ENCODE data around the gene SYT6. TPM values are rescaled to one million over a fixed set of nuclear protein-coding genes. Genes with fewer than 3 reads are reported as not detected.

The SYT6 gene
- total RNA-seq, 1 experiment from 2014 or later: not detected

DNA sequence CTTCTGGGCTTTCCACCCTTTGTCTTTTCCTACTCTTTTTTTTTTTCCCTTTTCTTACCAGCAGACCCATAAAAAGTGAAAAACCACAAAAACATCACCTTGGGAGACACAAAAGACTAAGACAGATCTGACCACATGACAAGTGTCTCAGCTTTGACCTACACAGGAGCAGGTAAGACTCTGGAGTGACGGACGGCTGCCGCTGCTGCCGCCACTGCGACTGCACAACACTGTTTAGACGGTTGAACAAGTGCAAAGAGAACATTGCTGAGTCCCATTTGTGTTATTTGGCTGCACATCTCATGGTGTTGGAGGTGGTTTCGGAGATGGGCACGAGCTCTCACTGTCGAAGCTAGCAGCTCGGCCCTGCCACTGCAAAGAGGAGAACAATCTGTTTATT lies 62.0 kb downstream of the SYT6 start:
- ATAC-seq (no peak), DNase-seq (ENCODE audit: low read depth, low spot score) (no peak)
- H3K36me3 ChIP-seq (ENCODE audit: control insufficient read depth in 1 of 2, insufficient read depth in 2 of 2, low read length in 2 of 2): no peaks in the 10 kb centered on the region
- intact Hi-C loops (cut with micrococcal nuclease): no loop called here
- no peaks in the 10 kb centered on the region for H3K9me2 ChIP-seq (ENCODE audit: insufficient read depth)
- H3K9ac ChIP-seq (ENCODE audit: low read length): no peak overlapping the region
- H3K4me3 ChIP-seq (replicated peaks in 1 of 2; ENCODE audit: low read depth in 1 of 2, low read length in 2 of 2): no peak overlapping the region
- no peaks in the 10 kb centered on the region for H3K9me3 ChIP-seq (ENCODE audit: control insufficient read depth in 1 of 2, insufficient read depth in 1 of 2, low read depth in 1 of 2, low read length in 2 of 2)
- no peaks in the 10 kb centered on the region for H4K20me1 ChIP-seq (ENCODE audit: insufficient read depth)
- TF ChIP-seq, protein P1, sequence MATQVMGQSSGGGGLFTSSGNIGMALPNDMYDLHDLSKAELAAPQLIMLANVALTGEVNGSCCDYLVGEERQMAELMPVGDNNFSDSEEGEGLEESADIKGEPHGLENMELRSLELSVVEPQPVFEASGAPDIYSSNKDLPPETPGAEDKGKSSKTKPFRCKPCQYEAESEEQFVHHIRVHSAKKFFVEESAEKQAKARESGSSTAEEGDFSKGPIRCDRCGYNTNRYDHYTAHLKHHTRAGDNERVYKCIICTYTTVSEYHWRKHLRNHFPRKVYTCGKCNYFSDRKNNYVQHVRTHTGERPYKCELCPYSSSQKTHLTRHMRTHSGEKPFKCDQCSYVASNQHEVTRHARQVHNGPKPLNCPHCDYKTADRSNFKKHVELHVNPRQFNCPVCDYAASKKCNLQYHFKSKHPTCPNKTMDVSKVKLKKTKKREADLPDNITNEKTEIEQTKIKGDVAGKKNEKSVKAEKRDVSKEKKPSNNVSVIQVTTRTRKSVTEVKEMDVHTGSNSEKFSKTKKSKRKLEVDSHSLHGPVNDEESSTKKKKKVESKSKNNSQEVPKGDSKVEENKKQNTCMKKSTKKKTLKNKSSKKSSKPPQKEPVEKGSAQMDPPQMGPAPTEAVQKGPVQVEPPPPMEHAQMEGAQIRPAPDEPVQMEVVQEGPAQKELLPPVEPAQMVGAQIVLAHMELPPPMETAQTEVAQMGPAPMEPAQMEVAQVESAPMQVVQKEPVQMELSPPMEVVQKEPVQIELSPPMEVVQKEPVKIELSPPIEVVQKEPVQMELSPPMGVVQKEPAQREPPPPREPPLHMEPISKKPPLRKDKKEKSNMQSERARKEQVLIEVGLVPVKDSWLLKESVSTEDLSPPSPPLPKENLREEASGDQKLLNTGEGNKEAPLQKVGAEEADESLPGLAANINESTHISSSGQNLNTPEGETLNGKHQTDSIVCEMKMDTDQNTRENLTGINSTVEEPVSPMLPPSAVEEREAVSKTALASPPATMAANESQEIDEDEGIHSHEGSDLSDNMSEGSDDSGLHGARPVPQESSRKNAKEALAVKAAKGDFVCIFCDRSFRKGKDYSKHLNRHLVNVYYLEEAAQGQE (IDR thresholded peaks at IDR 0.05; ENCODE audit: low read depth): no peak
- TF ChIP-seq RAD21 (IDR thresholded peaks at IDR 0.05; ENCODE audit: low read depth): no peak
- TF ChIP-seq CTCF (IDR thresholded peaks at IDR 0.05 in 2 of 3, conservative IDR thresholded peaks at IDR 0.05 in 1 of 3; ENCODE audit: borderline replicate concordance in 1 of 3, insufficient read depth in 1 of 3, low read depth in 2 of 3, low read length in 2 of 3): no peak
- TF ChIP-seq, protein P2, sequence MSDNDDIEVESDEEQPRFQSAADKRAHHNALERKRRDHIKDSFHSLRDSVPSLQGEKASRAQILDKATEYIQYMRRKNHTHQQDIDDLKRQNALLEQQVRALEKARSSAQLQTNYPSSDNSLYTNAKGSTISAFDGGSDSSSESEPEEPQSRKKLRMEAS (IDR thresholded peaks at IDR 0.05): no peak
- TF ChIP-seq ZNF274 (IDR thresholded peaks at IDR 0.05; ENCODE audit: low read depth, low read length): no peak
- no peak for TF ChIP-seq TCF7L2 (IDR thresholded peaks at IDR 0.05; ENCODE audit: borderline replicate concordance, extremely low read depth, insufficient read depth, insufficient read length)
- TF ChIP-seq POLR2AphosphoS5 (IDR thresholded peaks at IDR 0.05; ENCODE audit: low read depth, low read length): no peak
- no peak for TF ChIP-seq CEBPB (IDR thresholded peaks at IDR 0.05; ENCODE audit: low read depth)
- TF ChIP-seq EZH2phosphoT487 (IDR thresholded peaks at IDR 0.05; ENCODE audit: borderline replicate concordance): no peak
- TF ChIP-seq, protein P3, sequence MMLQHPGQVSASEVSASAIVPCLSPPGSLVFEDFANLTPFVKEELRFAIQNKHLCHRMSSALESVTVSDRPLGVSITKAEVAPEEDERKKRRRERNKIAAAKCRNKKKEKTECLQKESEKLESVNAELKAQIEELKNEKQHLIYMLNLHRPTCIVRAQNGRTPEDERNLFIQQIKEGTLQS (IDR thresholded peaks at IDR 0.05): no peak
- no peak for TF ChIP-seq EGR1 (IDR thresholded peaks at IDR 0.05; ENCODE audit: low read depth)
- TF ChIP-seq ZFX (IDR thresholded peaks at IDR 0.05): no peak
- TF ChIP-seq JUND (IDR thresholded peaks at IDR 0.05): no peak
- TF ChIP-seq EZH2 (IDR thresholded peaks at IDR 0.05): no peak
- no peak overlapping the region for H2AFZ ChIP-seq (ENCODE audit: low read depth, low read length, poor library complexity, severe bottlenecking)
- H3K27ac ChIP-seq (ENCODE audit: low read depth, low read length): no peak overlapping the region
- H3K4me2 ChIP-seq (ENCODE audit: low read length): no peak overlapping the region
- no TSS peak for BruUV-seq (replicated peaks)
- ChIA-PET RAD21 (ENCODE audit: low non-redundant PET in 1 of 2, low total read pairs in 2 of 2, uncharacterized antibody in 2 of 2, unreplicated experiment in 2 of 2) (no interaction called here), CTCF (interaction anchor here (1.3 to 2.0 kb wide), 2 partner anchors 191 to 192 kb away, joined by 3 to 9 read pairs; no protein-coding TSS in a partner anchor), POLR2A (no interaction called here)
- H3K27me3 ChIP-seq (ENCODE audit: insufficient read depth, low read length): peaks cover 62% of the 10 kb centered on the region
- H3K79me2 ChIP-seq (ENCODE audit: insufficient read depth, low read length): no peaks in the 10 kb centered on the region
- no peaks in the 10 kb centered on the region for H3K4me1 ChIP-seq (ENCODE audit: control insufficient read depth in 1 of 2, insufficient read depth in 2 of 2, low read length in 2 of 2)
